Fibroblast of lung (primary cell): ENCODE results near the gene FGF18.

Experiments used
- CTCF ChIP-seq, 2 donors: IDR thresholded peaks in 1 of 2; conservative IDR thresholded peaks in 1 of 2; 1 replicate in 1 of 2; 2 replicates in 1 of 2; pipeline ENCODE4 v1.5.1; 2011 to 2012; ENCODE audit warnings: low read length in 2 of 2, control low read depth in 1 of 2, inconsistent platforms in 1 of 2, low read depth in 1 of 2, mild to moderate bottlenecking in 1 of 2
- EZH2 ChIP-seq: IDR thresholded peaks from 2 replicates; pipeline ENCODE4 v1.5.1; 2012; ENCODE audit warnings: low read length, control low read depth, mild to moderate bottlenecking; ENCODE audit errors: missing control alignments

- TF ChIP-seq EZH2 = no peak
- no peak for TF ChIP-seq CTCF (conservative IDR thresholded peaks at IDR 0.05 in 1 of 2, IDR thresholded peaks at IDR 0.05 in 1 of 2; ENCODE audit: low read depth in 1 of 2, low read length in 2 of 2)
Measured at GRCh38 chr5:171435908-171436307, 16.5 kb downstream of the FGF18 start.
